Urothelium cell line (cell line): ENCODE data around the gene PWP1.

Experiments
- DNase-seq: peaks from one replicate; pipeline ENCODE4 v3.0.0; 2011; ENCODE audit warnings: low spot score, mixed read lengths
- FAIRE-seq: peaks from 2 replicates; lab custom pipeline; 2011; peaks lifted over from hg19 to GRCh38; lab: Jason Lieb, UNC

The PWP1 gene

DNA sequence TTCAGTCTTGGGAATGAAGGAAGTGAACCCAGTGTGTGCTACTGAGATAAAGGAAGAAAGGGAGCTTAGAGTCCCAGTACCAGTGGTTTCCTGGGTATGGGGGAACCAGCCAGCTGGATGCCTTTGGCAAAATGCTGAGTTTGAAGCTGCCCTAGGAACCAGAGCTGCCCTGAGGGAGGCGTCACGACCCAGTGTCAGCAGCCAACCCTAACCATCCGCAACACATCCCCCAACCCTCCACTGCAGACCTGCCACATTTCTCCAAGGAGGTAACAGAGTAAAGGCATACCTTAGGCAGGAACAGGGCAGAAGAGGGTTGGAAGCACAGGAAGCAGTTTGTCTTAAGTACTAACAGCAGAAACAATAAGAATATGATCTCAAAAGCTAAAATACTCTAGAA is 46.8 kb downstream of the PWP1 start:
- no peak for DNase-seq
- FAIRE-seq, result no peak

GRCh38 chr12:107734139-107734538 is 48.5 kb downstream of the PWP1 start:
- FAIRE-seq, result no peak
- DNase-seq, result no peak

DNA sequence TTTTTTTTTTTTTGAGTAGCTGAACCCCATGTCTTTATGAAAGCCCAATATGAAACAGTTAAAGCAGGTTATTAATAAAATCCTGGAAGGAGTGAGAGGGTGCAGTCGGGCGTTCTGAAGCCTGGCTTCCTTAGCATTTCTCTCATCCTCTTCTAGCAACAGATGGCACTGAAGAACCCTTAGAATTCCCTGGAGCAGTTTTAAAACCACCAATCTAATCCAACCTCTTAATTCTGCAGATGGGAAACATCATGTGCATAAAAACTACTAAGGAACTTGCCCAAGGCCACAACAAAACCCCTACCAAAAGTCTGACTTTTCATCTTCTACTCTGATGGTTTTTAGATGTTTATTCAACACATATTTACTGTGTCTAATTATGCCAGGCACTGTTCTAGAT is 50.2 kb downstream of the PWP1 start:
- no peak for FAIRE-seq
- no peak for DNase-seq

DNA sequence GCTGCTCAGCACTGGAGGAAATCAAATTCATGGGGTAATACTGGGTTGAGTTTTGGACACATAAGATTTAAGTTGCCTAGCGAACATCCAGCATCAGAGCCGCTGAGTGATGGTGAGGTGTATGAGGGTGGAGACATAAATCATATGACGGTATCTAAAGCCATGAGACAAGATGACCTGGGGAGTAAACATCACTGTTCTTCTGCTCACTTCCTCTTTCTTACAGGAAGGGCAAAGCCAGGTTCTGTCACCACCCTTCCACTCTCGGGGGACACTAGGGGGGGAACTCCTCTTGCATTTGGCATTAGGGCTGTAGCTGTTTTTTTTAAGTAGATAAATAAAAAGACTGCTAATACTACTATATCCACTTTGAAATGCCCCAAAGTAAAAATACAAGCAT is 51.3 kb downstream of the PWP1 start:
- no peak for DNase-seq
- FAIRE-seq, result no peak

- DNase-seq, result no peak
- FAIRE-seq, result no peak
These were observed 62.9 kb downstream of the PWP1 start for GRCh38 chr12:107748472-107748871.

- no peak for DNase-seq
- no peak for FAIRE-seq
These were observed 63.5 kb downstream of the PWP1 start for GRCh38 chr12:107749083-107749482.

DNA sequence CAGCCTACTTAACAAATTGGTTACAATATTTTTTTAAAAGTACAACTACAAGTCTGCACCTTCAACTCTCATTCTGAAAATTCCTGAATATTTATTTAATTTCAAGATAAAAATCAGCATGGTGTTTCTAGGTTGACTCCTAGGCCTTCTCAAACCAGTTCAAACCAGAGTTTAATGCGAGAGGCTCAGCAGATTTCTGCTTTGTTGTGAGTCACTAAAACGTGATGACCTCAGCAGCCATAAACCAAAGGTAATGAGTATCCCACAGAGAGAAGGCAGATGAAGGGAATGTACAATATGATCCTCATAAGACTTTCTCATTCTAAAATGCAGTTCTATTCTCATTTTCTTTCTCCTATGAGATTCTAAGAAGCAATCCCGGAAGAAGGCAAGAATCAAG is 73.8 kb downstream of the PWP1 start:
- DNase-seq (peak; percentile 43), FAIRE-seq (no peak)

DNA sequence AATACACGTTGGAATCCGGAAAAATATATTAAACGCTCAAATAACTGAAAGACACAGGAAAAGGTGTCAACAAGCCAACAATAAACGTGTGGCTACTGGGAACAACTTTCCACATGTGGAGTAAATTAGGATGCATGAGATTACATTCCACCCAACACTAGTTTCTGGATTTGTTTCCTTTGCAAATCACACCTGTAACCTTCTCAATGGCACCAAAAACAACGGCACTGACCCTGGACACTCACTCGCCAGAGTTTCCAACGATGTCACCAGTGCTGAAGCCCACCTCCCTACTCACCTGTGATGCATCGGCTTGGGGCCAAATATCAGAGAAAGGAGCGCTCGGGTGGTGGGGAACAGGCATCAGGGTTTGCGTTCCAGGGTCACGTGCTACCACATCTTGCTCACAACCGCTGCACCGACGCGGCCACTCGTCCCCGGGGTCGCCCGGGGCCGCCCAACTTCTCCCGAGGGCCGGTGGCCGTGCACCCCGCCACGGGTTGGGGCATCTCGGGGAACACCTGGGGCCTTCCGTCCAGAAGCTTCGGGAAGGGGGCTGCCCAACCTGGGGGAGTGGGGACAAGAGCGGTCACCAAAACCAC is 74.7 kb downstream of the PWP1 start:
- FAIRE-seq (no peak), DNase-seq (no peak)

- DNase-seq (peak; percentile 95), FAIRE-seq (no peak)
These were observed 75.4 kb downstream of the PWP1 start, which contains the start of gene PRDM4 for GRCh38 chr12:107760809-107761501. Gene PRDM4 (minus strand): TSS chr12:107761137. CDS start chr12:107760515, 622 bp downstream.

DNA sequence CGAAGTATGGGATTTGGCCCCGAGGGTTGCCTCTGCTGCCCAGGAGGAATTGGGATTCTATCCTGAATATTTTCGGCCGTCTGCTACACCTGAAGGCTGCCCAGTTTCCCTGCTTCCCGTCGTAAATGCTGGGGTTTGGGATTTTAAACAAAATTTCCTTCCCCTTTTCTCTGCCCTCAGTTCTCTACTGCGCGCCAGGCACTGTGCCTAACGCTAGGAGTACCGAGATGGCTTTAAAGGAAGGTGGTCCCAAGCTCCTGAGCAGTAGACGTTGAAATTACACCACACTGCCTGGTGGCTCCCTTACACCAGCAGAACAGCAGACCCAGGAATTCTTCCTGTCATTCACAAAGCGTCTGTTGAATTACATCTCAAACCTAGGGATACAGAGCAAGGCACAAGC is 75.9 kb downstream of the PWP1 start:
- DNase-seq, result no peak
- FAIRE-seq, result no peak
